22Rv1 (cell line): ENCODE results near the gene KRTAP4-8.

Experiments used
- CTCF ChIP-seq: fragments of 450-650 bp; IDR thresholded peaks from 2 replicates; pipeline ENCODE4 v1.5.1; 2017; ENCODE audit warnings: mild to moderate bottlenecking
- ZFX ChIP-seq: fragments of 450-650 bp; IDR thresholded peaks from 2 replicates; pipeline ENCODE4 v1.6.1; 2017; ENCODE audit warnings: antibody characterized with exemption, borderline replicate concordance

GRCh38 chr17:41133880-41134735, 36.2 kb upstream of the KRTAP4-8 start:
- no peak for TF ChIP-seq CTCF
- no peak for TF ChIP-seq ZFX
